ENCODE measurements around the gene WHRN.

Gene WHRN

DNA sequence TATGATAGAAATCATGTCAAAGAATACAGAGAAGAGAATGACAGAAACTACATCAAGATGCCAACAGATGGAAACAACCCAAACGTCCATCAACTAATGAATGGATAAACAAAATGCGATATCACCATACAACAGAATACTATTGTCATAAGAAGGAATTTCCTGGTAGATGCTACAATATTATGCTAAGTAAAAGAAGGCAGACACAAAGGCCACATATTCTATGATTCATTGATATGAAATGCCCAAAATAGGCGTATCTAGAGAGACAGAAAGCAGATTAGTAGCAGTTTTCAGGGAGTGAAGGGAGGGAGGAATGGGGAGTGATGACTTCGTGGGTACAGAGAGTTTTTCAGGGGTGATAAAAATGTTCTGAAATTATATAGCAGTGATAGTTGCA lies 59.2 kb downstream of the WHRN start:
- Mint-ChIP-seq H3K4me3 (no peak overlapping the region), H3K4me1 (peaks cover 10% of the 10 kb centered on the region), H3K27ac (no peak overlapping the region), H3K27me3 (ENCODE audit: low read depth, poor library complexity) (peaks cover 4% of the 10 kb centered on the region), H3K36me3 (ENCODE audit: low read depth) (peaks cover 5% of the 10 kb centered on the region), H3K9me3 (peaks cover 3% of the 10 kb centered on the region)
- DNase-seq: no peak
- TF ChIP-seq, protein P1, sequence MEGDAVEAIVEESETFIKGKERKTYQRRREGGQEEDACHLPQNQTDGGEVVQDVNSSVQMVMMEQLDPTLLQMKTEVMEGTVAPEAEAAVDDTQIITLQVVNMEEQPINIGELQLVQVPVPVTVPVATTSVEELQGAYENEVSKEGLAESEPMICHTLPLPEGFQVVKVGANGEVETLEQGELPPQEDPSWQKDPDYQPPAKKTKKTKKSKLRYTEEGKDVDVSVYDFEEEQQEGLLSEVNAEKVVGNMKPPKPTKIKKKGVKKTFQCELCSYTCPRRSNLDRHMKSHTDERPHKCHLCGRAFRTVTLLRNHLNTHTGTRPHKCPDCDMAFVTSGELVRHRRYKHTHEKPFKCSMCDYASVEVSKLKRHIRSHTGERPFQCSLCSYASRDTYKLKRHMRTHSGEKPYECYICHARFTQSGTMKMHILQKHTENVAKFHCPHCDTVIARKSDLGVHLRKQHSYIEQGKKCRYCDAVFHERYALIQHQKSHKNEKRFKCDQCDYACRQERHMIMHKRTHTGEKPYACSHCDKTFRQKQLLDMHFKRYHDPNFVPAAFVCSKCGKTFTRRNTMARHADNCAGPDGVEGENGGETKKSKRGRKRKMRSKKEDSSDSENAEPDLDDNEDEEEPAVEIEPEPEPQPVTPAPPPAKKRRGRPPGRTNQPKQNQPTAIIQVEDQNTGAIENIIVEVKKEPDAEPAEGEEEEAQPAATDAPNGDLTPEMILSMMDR (IDR thresholded peaks at IDR 0.05): no peak

DNA sequence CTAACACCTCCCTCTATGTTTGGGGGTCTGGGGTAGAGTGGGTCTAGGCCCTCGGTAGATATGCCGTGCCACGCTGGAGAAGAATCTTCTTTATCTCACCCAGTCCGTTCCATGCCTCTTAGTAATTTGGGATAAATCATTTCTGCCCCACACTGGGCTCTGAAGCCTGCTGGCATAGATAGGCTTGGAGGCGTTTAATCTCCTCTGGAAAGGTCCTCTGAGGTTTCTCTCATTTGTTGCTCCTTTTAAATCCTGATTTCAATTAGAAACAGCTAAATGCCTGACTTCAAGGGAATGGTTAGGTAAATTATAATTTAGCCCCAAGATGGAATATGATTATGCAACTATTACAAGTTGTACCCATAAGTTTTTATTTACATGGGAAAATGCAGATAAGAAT lies 59.7 kb downstream of the WHRN start:
- Mint-ChIP-seq H3K4me1 (peaks cover 10% of the 10 kb centered on the region), H3K9me3 (peaks cover 3% of the 10 kb centered on the region), H3K27ac (no peak overlapping the region), H3K27me3 (ENCODE audit: low read depth, poor library complexity) (peaks cover 4% of the 10 kb centered on the region), H3K36me3 (ENCODE audit: low read depth) (peaks cover 5% of the 10 kb centered on the region), H3K4me3 (no peak overlapping the region)
- DNase-seq: no peak
- TF ChIP-seq, protein P1 (IDR thresholded peaks at IDR 0.05): no peak

DNA sequence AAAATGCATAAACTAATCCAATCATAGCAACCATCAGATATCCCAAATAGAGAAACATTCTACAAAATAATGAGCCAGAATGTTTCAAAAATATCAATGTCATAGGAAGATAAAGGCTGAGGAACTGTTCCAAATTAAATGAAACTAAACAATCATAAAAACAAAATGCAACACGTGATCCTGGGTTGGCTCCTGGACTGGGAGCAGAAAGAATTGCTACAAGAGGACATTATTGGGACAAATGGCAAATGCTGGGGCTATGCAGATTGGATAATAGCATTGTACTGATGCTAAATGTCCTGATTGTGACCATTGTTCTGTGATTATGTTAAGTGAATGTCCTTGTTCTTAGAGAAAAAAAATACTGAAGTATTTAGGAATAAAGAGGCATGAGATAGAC lies 63.3 kb downstream of the WHRN start:
- TF ChIP-seq, protein P1 (IDR thresholded peaks at IDR 0.05): no peak
- peaks cover 5% of the 10 kb centered on the region for H3K4me1 Mint-ChIP-seq
- H3K27me3 Mint-ChIP-seq (ENCODE audit: low read depth, poor library complexity): no peaks in the 10 kb centered on the region
- H3K4me3 Mint-ChIP-seq: no peak overlapping the region
- peaks cover 3% of the 10 kb centered on the region for H3K9me3 Mint-ChIP-seq
- H3K27ac Mint-ChIP-seq: no peak overlapping the region
- DNase-seq: no peak
- H3K36me3 Mint-ChIP-seq (ENCODE audit: low read depth): peaks cover 5% of the 10 kb centered on the region

DNA sequence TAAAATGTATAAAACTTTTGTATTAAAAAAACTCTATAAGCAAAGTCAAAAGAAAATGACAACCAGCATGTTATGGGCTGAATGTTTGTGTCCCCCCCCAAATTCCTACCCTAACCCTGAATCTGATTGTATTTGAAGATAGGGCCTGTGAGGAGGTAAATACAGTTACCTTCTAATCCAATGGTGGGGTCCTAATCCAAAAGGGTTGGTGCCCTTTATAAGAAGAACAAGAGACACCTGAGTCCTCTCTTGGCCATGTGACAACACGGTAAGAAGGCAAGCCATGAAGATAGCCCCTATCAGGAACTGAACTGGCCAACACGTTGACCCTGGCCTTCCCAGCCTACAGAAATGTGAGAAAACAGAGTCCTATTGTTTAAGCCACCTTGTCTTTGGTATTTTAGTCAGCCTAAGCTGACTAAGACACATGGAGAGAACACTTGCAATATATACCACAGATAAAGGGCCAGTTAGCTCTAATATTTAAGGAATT lies 67.8 kb downstream of the WHRN start:
- no peaks in the 10 kb centered on the region for H3K4me1 Mint-ChIP-seq
- no peak for DNase-seq
- TF ChIP-seq, protein P1 (IDR thresholded peaks at IDR 0.05): no peak

DNA sequence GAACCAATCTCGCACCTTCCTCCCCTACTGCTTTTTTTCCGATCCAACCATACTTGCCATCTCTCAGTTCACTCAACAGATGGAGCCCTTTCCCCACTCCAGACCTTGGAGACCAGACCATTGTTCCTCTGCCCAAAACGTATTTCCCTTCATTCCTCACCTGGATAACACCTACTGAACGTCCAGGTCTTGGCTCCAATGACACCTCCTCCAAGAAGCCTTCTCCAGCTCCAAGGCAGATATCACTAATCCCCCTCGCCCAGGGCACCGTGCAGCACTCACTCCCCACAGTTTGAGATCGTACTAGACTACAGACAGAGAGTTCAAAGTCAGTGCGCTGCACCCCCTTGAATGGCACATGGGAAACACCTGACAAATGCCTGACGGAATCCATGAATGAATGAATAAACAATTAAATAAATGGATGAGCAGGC lies 70.4 kb downstream of the WHRN start:
- Mint-ChIP-seq H3K27ac (no peak overlapping the region), H3K27me3 (ENCODE audit: low read depth, poor library complexity) (peaks cover 3% of the 10 kb centered on the region), H3K36me3 (ENCODE audit: low read depth) (no peaks in the 10 kb centered on the region), H3K9me3 (no peaks in the 10 kb centered on the region), H3K4me1 (no peaks in the 10 kb centered on the region), H3K4me3 (no peak overlapping the region)
- DNase-seq: peak; percentile 20
- TF ChIP-seq, protein P1 (IDR thresholded peaks at IDR 0.05): peak; percentile 54

More for the DNA sequence above, 67.8 kb downstream of the WHRN start:
- Mint-ChIP-seq H3K9me3 (no peaks in the 10 kb centered on the region), H3K4me3 (no peak overlapping the region), H3K36me3 (ENCODE audit: low read depth) (no peaks in the 10 kb centered on the region), H3K27ac (no peak overlapping the region), H3K27me3 (ENCODE audit: low read depth, poor library complexity) (no peaks in the 10 kb centered on the region)

- H3K36me3 Mint-ChIP-seq (ENCODE audit: low read depth): no peaks in the 10 kb centered on the region
- TF ChIP-seq, protein P1 (IDR thresholded peaks at IDR 0.05): no peak
- peaks cover 8% of the 10 kb centered on the region for H3K27me3 Mint-ChIP-seq (ENCODE audit: low read depth, poor library complexity)
- DNase-seq: no peak
- H3K4me3 Mint-ChIP-seq: no peak overlapping the region
- no peaks in the 10 kb centered on the region for H3K9me3 Mint-ChIP-seq
- H3K4me1 Mint-ChIP-seq: no peaks in the 10 kb centered on the region
- H3K27ac Mint-ChIP-seq: no peak overlapping the region
Measured at GRCh38 chr9:114433720-114434255, 71.5 kb downstream of the WHRN start.

Measured in nephron progenitor cell (in vitro differentiated cells).